HEK293T (cell line): ENCODE results near the gene CPNE2.

Source experiments
- CTCF ChIA-PET: fragments of 350-600 bp; formaldehyde crosslinking; extraction: SDS; loops from one replicate; lab custom pipeline; 2021; ENCODE audit warnings: antibody characterized with exemption, inconsistent platforms; lab: Yijun Ruan, JAX
- POLR2A ChIA-PET: fragments of 350-600 bp; formaldehyde crosslinking; extraction: SDS; loops from one replicate; lab custom pipeline; 2020; ENCODE audit warnings: antibody characterized with exemption, inconsistent platforms; lab: Yijun Ruan, JAX
- DNase-seq: peaks from one replicate; pipeline ENCODE4 v3.0.0; 2012; ENCODE audit warnings: mixed read lengths; ENCODE audit errors: extremely low spot score
- ARNT ChIP-seq: fragments of 450-650 bp; IDR thresholded peaks from 2 replicates; pipeline ENCODE4 v1.6.1; 2017; ENCODE audit warnings: mild to moderate bottlenecking
- BHLHE40 ChIP-seq: fragments of 450-650 bp; IDR thresholded peaks from 2 replicates; pipeline ENCODE4 v1.6.1; 2016; ENCODE audit warnings: mild to moderate bottlenecking, moderate library complexity, borderline replicate concordance
- CTBP1 ChIP-seq: fragments of 450-650 bp; IDR thresholded peaks from 2 replicates; pipeline ENCODE4 v1.6.1; 2016; ENCODE audit warnings: borderline replicate concordance
- ELF4 ChIP-seq: fragments of 450-650 bp; IDR thresholded peaks from 2 replicates; pipeline ENCODE4 v1.6.1; 2017; ENCODE audit warnings: antibody characterized with exemption
- FOXA1 ChIP-seq: fragments of 450-650 bp; IDR thresholded peaks from 2 replicates; pipeline ENCODE4 v1.6.1; 2016; ENCODE audit warnings: mild to moderate bottlenecking
- FOXK2 ChIP-seq: fragments of 450-650 bp; IDR thresholded peaks from 2 replicates; pipeline ENCODE4 v1.6.1; 2016; ENCODE audit warnings: mild to moderate bottlenecking
- FOXM1 ChIP-seq: fragments of 450-650 bp; IDR thresholded peaks from 2 replicates; pipeline ENCODE4 v1.6.1; 2017; ENCODE audit warnings: mild to moderate bottlenecking, borderline replicate concordance
- HDGF ChIP-seq: fragments of 450-650 bp; IDR thresholded peaks from 2 replicates; pipeline ENCODE4 v1.6.1; 2017; ENCODE audit warnings: antibody characterized with exemption, borderline replicate concordance
- L3MBTL2 ChIP-seq: fragments of 450-650 bp; conservative IDR thresholded peaks from 2 replicates; pipeline ENCODE4 v1.6.1; 2016; ENCODE audit warnings: mild to moderate bottlenecking
- LEF1 ChIP-seq: fragments of 450-650 bp; IDR thresholded peaks from 2 replicates; pipeline ENCODE4 v1.6.1; 2017; ENCODE audit warnings: mild to moderate bottlenecking, borderline replicate concordance
- NFRKB ChIP-seq: fragments of 450-650 bp; IDR thresholded peaks from 2 replicates; pipeline ENCODE4 v1.6.1; 2016; ENCODE audit warnings: mild to moderate bottlenecking, moderate library complexity
- PKNOX1 ChIP-seq: fragments of 450-650 bp; IDR thresholded peaks from 2 replicates; pipeline ENCODE4 v1.6.1; 2016
- SP1 ChIP-seq: fragments of 450-650 bp; IDR thresholded peaks from 2 replicates; pipeline ENCODE4 v1.6.1; 2017
- SUZ12 ChIP-seq: fragments of 450-650 bp; IDR thresholded peaks from 2 replicates; pipeline ENCODE4 v1.6.1; 2016; ENCODE audit warnings: mild to moderate bottlenecking
- TARDBP ChIP-seq: fragments of 450-650 bp; IDR thresholded peaks from 2 replicates; pipeline ENCODE4 v1.6.1; 2016
- ZNF384 ChIP-seq: fragments of 450-650 bp; IDR thresholded peaks from 2 replicates; pipeline ENCODE4 v1.6.1; 2016

CPNE2 gene

DNA sequence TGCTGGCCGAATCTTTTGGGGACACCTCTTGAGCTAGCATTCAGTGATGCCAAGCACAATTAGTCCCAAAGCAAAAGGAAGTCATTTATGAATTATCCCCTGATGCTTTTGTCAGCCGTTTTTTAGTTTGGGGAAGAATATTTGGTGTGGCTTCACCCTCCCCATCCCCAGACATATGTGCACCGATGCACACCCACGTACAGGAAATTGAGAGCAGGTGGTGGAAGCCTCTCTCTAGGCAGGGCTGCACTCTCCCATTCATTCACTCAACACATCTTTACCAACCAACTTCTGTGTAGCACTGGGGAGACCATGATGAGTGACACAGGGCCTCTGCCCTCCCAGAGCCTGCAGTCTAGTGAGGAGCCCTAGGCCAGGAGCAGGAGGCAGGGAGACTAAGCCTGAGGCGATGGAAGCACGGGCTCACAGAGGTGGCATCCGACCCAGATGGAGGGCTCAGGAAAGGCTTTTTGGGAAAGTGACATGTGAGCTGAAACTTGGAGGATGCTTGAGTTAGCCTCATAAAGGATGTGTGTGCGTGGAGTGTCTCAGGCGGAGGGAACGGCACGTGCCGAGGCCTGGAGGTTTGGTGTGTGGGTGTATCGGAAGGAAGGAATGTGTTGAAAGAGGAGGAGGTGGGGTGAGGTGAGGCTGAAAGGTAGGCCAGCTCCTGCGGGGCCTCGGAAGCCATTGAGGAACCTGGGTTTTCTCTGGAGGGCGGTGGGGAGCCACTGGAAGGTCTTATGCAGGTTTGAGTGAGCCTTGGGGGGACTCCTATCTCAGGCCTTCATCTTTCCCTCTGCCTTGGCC lies 49.6 kb downstream of the CPNE2 start:
- CTCF ChIA-PET, result interaction anchor here (0.6 kb wide), 1 partner anchor 23 kb away, joined by 3 read pairs; no protein-coding TSS in a partner anchor
- DNase-seq, result no peak
- POLR2A ChIA-PET, result no interaction called here
- TF ChIP-seq BHLHE40, result no peak
- no peak for TF ChIP-seq ARNT
- TF ChIP-seq SUZ12, result no peak
- TF ChIP-seq TARDBP, result no peak
- TF ChIP-seq PKNOX1, result no peak

GRCh38 chr16:57143149-57143921 lies 51.0 kb downstream of the CPNE2 start:
- no peak for TF ChIP-seq FOXM1
- TF ChIP-seq L3MBTL2, result no peak
- TF ChIP-seq ZNF384, result no peak
- no peak for TF ChIP-seq TARDBP
- no peak for TF ChIP-seq ARNT
- TF ChIP-seq ELF4, result no peak
- TF ChIP-seq NFRKB, result no peak
- no peak for TF ChIP-seq SUZ12
- TF ChIP-seq PKNOX1, result no peak
- TF ChIP-seq CTBP1, result no peak
- TF ChIP-seq FOXA1, result no peak
- no peak for TF ChIP-seq SP1
- no peak for TF ChIP-seq HDGF
- ChIA-PET CTCF (interaction anchor here (1.3 kb wide), 1 partner anchor 51 kb away, joined by 3 read pairs; the partner anchor contains the start of gene CPNE2), POLR2A (no interaction called here)
- DNase-seq, result no peak

DNA sequence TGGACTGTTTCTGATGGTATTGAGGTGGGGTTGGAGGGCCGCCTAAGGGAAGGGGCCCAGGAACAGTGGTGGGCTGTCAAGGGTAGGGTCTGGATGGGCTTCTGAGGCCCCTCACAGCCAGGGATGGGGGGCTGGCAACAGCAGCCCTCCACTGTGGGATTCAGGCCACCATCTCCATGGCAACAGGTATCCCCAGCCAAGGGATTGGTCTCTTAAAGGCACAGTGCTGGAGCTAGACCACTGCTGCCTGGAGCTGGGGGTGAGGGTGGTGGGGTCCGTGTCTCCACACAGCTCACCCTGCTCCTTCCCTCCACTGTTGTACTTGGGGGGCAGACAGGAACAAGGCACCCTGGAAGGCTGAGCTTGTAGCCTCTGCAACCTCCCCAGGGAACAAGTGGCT lies 51.6 kb downstream of the CPNE2 start:
- DNase-seq, result no peak
- CTCF ChIA-PET, result interaction anchor here (0.8 to 1.3 kb wide), 3 partner anchors 52 to 60 kb away, joined by 3 read pairs; partner anchors contain the start of gene CPNE2
- POLR2A ChIA-PET, result interaction anchor here (1.5 kb wide), 1 partner anchor 43 kb away, joined by 3 read pairs; the partner anchor contains the start of genes PSME3IP1 and RSPRY1
- no peak for TF ChIP-seq ELF4
- no peak for TF ChIP-seq L3MBTL2
- TF ChIP-seq FOXM1, result no peak

DNA sequence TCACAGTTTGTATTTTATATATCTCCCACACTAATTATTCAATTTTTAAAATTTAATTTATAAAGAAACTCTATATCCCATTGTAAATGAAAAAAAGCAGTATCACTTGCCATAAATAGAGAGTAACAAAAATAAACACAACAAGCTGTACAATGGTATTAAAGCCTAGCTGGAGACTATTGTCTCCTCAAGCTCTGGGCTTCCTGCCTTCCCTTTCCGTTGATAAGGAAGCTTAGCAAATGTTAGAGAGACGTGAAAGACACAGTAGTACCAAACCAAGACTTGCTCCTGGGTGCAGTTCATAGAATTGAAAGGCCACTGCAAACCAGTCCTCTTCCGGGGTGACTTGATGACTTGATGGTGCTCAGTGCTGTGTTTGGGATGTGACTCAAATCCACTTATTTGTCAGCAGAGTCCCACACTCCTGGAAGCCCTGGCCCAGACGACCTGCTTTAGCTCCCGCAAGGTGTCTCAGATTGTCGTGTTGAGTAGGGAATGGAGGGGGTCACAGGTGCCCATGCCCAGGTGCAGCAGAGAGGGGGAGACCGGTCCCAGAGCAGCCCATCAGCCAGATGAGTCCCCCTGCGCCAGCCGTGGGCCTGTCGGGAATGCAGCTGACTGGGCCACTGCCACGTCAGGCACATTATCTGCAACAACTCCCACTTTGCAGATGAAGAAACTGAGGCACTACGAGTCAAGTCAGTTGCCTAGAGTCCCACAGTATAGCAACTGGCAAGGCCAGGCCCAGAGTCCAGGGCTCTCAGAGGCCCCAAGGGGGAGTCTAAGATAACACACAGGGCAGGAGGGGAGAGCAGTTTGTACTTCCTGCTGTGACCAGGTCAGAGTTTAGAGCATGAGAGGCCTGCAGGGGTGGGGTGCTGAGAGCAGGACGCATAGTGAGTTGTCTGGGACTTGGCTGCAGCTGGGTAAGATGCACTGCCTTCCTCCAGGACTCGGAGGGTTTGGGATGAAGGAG lies 53.0 kb downstream of the CPNE2 start:
- TF ChIP-seq SP1, result no peak
- no peak for TF ChIP-seq BHLHE40
- TF ChIP-seq SUZ12, result no peak
- no peak for TF ChIP-seq FOXM1
- no peak for TF ChIP-seq TARDBP
- no peak for TF ChIP-seq L3MBTL2
- no peak for TF ChIP-seq ELF4
- no peak for TF ChIP-seq FOXA1
- no peak for TF ChIP-seq ZNF384
- TF ChIP-seq NFRKB, result no peak
- no peak for TF ChIP-seq ARNT
- TF ChIP-seq HDGF, result no peak
- ChIA-PET CTCF (interaction anchor here (1.1 kb wide), 1 partner anchor 61 kb away, joined by 3 read pairs; no protein-coding TSS in a partner anchor), POLR2A (interaction anchor here (1.5 kb wide), 1 partner anchor 41 kb away, joined by 3 read pairs; the partner anchor contains the start of genes PSME3IP1 and RSPRY1)
- no peak for DNase-seq

- no peak for TF ChIP-seq HDGF
- ChIA-PET CTCF (no interaction called here), POLR2A (no interaction called here)
- no peak for DNase-seq
These were observed 53.8 kb downstream of the CPNE2 start for GRCh38 chr16:57146040-57146647.

DNA sequence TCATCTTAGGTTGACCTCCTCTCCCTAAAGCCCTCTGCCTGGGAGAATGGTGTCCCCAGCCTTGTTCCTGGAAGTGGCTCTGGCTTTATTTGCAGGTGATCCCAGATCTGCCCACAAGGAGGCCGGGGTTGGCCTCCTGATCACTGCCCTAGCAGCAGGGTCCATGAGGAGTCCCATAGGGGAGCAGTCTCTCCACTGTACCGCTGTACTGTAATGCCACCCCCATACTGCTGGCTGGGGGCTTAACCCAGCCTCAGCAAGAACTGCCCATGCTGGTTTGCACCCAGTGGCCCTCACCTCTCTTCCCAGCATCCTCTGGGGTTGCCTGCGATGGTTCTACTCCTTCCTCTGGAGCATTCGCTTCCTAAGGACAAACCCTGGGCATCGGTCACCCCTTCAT lies 54.4 kb downstream of the CPNE2 start:
- ChIA-PET CTCF (no interaction called here), POLR2A (no interaction called here)
- DNase-seq, result peak; percentile 57
- no peak for TF ChIP-seq FOXK2
- TF ChIP-seq ZNF384, result no peak
- no peak for TF ChIP-seq FOXM1
- no peak for TF ChIP-seq SP1
- TF ChIP-seq CTBP1, result no peak
- no peak for TF ChIP-seq SUZ12
- no peak for TF ChIP-seq L3MBTL2
- TF ChIP-seq PKNOX1, result no peak
- TF ChIP-seq FOXA1, result no peak
- TF ChIP-seq ELF4, result no peak
- no peak for TF ChIP-seq NFRKB
- TF ChIP-seq HDGF, result no peak
- no peak for TF ChIP-seq ARNT
- no peak for TF ChIP-seq LEF1
- no peak for TF ChIP-seq BHLHE40
- no peak for TF ChIP-seq TARDBP
